Epithelial cell of prostate (primary cell): ENCODE data around the gene AFF3.

Experiments used
- DNase-seq: peaks from one replicate; pipeline ENCODE4 v3.0.0-alpha.2; 2011; ENCODE audit warnings: low read depth, low spot score
- H3K27ac ChIP-seq: fragments of 450-650 bp; 2 replicates; pipeline ENCODE4 v1.5.1; 2017; ENCODE audit warnings: mild to moderate bottlenecking

AFF3 gene

DNA sequence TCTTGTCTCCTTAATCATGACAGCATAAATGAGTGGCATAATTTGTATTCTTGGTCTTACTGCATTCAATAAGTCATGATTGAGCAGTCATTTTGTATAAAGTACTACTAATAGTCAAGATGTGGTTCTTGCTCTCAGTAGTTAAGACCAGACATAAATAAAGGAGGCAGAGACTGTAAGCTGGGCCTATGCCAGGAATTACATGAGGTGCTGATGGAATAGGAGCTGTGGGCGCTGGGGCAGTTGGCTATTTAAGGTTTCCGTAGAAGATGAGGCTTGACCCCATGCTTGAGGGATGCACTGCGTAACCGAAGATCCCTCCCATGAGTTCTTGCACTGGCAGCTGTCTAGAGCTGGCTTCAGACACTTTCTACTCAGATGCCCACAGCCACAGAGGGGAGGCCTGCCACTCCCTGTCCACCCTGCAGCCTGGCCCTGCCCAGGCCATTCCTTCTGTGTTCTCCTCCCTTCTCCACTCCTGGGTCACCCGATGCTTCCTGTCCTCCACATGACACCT, 501.7 kb downstream of the AFF3 start:
- DNase-seq: no peak

GRCh38 chr2:99638791-99639190, 503.6 kb downstream of the AFF3 start:
- H3K27ac ChIP-seq: no peak overlapping the region
- no peak for DNase-seq

More for the DNA sequence above, 501.7 kb downstream of the AFF3 start:
- no peak overlapping the region for H3K27ac ChIP-seq

DNA sequence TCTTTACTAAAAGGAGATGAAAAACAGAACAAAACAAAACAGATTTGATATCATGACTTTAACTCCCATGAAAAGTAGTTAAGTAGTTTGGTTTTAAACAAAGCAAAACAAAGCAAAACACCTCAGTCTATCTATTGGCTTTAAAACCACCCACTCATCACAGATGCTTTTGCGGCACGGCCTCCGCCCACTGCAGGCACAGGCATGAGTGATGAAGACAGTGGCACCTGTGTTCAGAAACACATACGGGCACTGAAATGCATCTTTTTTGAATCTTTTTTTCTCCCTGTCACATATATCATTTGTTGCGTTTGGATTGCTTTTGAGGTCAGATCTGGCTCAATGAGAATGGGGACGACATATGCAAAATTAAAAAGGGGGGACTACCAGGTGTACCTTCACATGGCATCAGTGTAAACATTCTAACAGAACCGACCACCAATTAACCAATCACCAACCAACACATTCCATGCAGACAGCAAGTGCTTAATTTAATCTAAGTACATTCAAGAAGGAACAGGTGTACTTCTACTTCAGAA, 505.2 kb downstream of the AFF3 start:
- no peak overlapping the region for H3K27ac ChIP-seq

GRCh38 chr2:99636144-99637034, 506.0 kb downstream of the AFF3 start:
- no peak overlapping the region for H3K27ac ChIP-seq
- no peak for DNase-seq

More for the DNA sequence above, 505.2 kb downstream of the AFF3 start:
- DNase-seq: no peak

DNA sequence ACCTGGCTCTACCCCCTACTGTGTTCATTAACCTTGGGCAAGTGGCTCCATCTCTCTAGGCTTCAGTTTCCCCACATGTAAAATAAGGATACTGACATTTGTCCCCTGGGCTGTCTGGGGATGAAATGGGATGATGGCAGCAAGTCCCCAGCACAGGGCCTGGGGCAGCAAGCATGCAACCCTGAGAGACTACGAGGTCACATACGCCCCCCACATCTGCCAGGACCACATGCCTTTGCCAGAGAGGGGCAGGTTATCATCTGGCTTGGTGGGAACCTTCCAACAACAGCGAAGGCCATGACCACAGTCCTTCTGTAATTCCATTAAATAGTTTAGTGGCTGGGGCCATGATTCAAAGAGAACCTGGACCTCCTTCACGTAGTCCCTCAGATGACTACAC, 506.7 kb downstream of the AFF3 start:
- no peak overlapping the region for H3K27ac ChIP-seq

DNA sequence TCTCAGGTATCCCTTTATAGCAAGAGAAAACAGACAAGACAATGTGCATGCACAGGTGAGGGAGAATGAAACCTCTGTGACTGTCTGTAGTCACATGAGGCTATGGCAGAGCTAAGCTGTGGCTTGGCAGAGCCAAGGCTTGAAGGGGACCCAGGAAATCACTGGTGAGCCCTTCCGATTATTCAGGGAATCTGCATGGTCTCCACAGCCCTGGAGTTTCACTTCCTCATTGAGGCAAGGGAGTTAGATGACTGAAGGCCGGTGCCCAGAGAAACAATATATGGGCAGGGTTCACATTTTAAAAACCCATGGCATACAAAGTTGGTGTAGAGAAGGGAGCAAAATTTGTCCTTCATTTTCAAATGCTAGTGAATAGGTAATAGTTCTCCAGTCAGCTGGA, 508.2 kb downstream of the AFF3 start:
- no peak for DNase-seq
- no peak overlapping the region for H3K27ac ChIP-seq

More for the DNA sequence above, 506.7 kb downstream of the AFF3 start:
- DNase-seq: no peak

- H3K27ac ChIP-seq: no peak overlapping the region
- DNase-seq: no peak
Observed at GRCh38 chr2:99631700-99632099, 510.7 kb downstream of the AFF3 start.

DNA sequence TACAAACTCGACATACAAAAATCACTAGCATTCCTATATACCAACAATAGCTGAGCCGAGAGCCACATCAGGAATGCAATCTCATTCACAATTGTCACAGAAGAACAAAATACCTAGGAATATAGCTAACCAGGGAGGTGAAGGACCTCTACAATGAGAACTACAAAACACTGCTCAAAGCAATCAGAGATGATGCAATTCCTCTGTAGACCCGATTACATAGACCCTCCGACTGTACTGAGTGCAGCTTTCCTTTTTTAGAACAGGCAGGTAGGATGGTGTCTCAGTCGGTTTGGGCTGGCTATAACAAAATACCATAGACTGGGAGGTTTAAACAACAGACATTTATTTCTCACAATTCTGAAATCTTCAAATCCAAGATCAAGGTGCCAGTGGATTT, 513.1 kb downstream of the AFF3 start:
- no peak overlapping the region for H3K27ac ChIP-seq
- DNase-seq: no peak

- H3K27ac ChIP-seq: no peak overlapping the region
- DNase-seq: no peak
Observed at GRCh38 chr2:99626158-99626557, 516.2 kb downstream of the AFF3 start.

- no peak overlapping the region for H3K27ac ChIP-seq
- no peak for DNase-seq
Observed at GRCh38 chr2:99624677-99625076, 517.7 kb downstream of the AFF3 start.

DNA sequence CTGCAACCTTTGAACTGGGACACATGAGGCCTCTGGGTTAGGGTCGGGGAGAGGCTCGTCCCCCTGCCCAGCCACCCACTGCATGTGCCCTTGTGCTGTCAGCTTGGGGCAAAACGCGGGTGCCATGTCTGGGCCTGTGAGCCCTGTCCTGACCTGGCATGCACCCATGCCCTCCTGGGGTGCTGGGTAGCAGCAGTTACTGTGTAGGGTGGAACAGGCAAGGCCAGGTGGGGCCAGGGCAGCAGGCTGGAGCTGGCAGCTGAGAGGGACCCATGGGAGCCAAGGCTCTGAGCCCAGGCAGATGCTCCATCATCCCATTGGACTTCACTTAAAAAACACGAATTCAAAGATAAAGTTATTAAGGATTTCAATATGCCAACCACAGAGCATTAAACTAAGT, 518.8 kb downstream of the AFF3 start:
- H3K27ac ChIP-seq: no peak overlapping the region
- no peak for DNase-seq

- DNase-seq: no peak
- no peak overlapping the region for H3K27ac ChIP-seq
Observed at GRCh38 chr2:99623035-99623434, 519.4 kb downstream of the AFF3 start.

DNA sequence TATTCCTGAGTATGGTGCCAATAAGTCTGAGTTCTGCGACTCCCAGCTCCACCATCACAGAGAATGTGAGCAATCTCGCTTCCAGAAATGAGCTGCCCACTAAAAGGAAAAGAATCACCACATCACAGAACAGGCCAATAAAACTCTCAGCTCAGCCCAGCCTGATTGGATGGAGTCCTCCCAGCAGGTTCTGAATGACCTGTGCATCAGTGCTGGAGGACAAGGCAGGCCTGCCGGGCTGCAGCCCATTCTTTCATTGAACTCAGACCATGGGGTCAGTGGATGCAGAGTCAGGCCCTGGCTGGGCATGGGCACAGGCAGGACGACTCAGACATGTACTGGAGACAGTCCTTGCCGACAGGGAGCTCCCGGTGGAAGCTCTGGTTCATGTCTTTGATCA, 519.9 kb downstream of the AFF3 start:
- no peak for DNase-seq
- no peak overlapping the region for H3K27ac ChIP-seq

GRCh38 chr2:99621774-99622173, 520.6 kb downstream of the AFF3 start:
- H3K27ac ChIP-seq: no peak overlapping the region
- no peak for DNase-seq

DNA sequence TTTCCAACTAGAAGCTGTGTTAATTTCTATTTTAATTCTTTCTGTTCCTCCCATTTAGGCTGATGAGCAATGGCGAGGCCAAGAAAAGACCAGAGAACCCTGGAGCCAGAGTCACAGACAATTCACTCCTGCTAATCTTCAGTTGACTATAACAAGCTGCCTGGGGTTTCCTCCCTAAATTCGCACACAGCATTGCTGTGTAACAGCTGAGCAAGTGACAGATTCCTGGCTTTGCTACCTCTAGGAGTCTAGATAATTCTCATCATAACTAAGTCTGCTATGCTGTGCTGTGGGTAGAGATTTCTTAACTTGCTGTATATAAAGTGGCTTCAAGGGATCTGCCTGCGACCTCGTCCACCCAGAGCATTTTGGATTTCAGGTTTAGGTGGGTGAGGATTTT, 521.3 kb downstream of the AFF3 start:
- H3K27ac ChIP-seq: no peak overlapping the region

GRCh38 chr2:99619151-99619550, 523.2 kb downstream of the AFF3 start:
- no peak overlapping the region for H3K27ac ChIP-seq
- DNase-seq: no peak

More for the DNA sequence above, 521.3 kb downstream of the AFF3 start:
- no peak for DNase-seq

DNA sequence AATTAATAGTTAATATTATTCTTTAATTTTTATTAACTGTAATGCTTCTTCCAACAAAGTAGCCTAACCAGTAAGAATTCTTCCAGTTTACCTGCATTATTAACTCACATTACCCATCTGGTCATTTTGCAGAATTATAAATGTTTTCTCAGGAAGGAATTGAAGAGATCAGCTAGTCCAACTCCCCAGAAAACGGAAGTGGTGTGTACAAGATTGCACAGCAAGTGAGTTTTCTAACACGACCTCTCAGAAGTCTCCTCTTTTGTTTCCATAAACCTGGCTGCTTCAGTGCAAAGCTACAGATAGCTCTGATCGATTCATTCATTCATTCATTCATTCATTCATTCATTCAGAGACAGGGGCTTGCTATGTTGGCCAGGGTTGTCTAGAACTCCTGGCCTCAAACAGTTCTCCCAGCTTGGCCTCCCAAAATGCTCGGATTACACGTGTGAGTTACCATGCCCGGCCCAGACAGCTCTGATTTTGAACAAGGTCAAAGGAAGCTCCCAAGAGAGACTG, 523.8 kb downstream of the AFF3 start:
- DNase-seq: no peak
- H3K27ac ChIP-seq: no peak overlapping the region

- no peak overlapping the region for H3K27ac ChIP-seq
- no peak for DNase-seq
Observed at GRCh38 chr2:99617811-99618210, 524.6 kb downstream of the AFF3 start.

DNA sequence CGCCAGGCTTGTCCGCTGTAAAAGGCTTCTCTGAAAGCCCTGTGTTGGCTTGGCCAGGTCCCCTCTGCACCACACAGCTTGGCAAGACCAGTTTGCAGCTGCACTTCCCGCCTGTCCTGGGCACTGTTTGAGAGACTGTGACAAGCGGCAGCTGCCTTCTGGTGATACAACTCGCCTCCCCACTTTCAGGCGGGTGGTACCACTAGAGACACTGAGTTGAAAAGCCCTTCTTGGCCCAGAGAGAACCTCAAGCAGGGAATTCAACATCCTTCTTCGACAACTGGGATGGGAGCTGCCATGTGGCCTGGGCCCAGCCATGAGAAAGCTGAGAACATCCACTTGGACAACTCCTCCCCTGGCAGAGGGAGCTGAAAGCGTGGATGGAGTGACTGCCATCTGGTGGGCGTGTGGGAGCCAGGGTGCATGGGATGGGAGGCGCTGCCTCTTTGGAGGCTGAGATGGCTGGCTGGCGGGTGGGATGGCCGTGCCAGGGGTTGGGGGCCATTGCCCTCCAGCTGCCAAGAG, 527.1 kb downstream of the AFF3 start:
- no peak overlapping the region for H3K27ac ChIP-seq
- no peak for DNase-seq

DNA sequence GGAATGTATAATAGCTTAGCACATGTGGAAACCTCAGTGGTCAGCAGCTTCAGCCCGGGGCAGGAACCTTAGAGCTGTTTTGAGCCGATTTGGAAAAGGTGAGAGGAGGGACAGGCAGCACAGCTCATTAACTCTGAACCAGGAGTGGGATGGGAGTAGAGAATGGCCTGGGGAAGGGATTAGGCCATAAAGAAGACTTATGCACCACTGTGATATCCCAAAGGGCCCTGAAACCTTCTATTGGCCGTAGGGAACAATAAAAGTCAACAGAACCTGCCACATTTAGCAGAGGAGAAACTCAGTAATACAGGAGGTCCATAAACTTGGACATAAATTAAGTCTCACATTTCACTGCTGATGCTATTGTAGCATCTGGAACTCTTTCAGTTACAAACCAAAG, 528.4 kb downstream of the AFF3 start:
- no peak for DNase-seq
- no peak overlapping the region for H3K27ac ChIP-seq

DNA sequence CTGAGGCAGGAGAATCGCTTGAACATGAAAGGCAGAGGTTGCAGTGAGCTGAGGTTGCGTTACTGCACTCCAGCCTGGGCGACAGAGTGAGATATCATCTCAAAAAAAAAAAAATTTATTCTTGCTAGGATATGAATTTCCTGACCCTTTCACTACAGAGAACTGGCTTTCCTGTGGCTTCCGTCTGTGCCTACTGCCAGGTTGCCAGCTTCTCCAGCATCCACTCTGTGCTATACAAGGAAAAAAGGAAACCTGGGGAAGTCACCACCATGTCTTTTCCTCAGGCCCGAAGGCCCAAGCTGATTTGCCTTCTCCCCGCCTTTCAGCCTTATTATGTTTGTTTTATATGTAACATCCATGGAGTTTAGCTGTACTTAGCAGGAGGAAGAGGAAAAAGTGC, 530.6 kb downstream of the AFF3 start:
- DNase-seq: no peak
- H3K27ac ChIP-seq: no peak overlapping the region
